HEK293 (cell line): ENCODE data around the gene CTSF.

Experiments
- CTCF ChIA-PET: fragments of 350-600 bp; formaldehyde crosslinking; extraction: SDS; loops from one replicate; lab custom pipeline; 2021; ENCODE audit warnings: antibody characterized with exemption; lab: Yijun Ruan, JAX
- POLR2A ChIA-PET: fragments of 300-600 bp; formaldehyde crosslinking; extraction: SDS; loops from one replicate; lab custom pipeline; 2020; ENCODE audit warnings: antibody characterized with exemption, inconsistent platforms; lab: Yijun Ruan, JAX
- H3K27ac ChIP-seq: fragments of 200-500 bp; sonication (Bioruptor generic); 2 replicates; pipeline ENCODE4 v1.5.1; 2014; ENCODE audit warnings: low read depth, low read length, control low read depth, inconsistent platforms; ENCODE audit errors: extremely low read depth
- H3K36me3 ChIP-seq, 2 experiments: fragments of 200-500 bp in 1 of 2; sonication (Bioruptor generic) in 1 of 2; 1 replicate in 1 of 2; 2 replicates in 1 of 2; pipeline ENCODE4 v1.5.1; 2014 to 2017; ENCODE audit warnings: inconsistent platforms in 2 of 2, low read length in 2 of 2; ENCODE audit not compliant: control insufficient read depth in 2 of 2, insufficient read depth in 1 of 2
- H3K4me1 ChIP-seq: fragments of 200-500 bp; sonication (Bioruptor generic); 2 replicates; pipeline ENCODE4 v1.5.1; 2014; ENCODE audit warnings: mild to moderate bottlenecking, low read length, inconsistent platforms; ENCODE audit not compliant: control insufficient read depth, insufficient read depth
- H3K4me3 ChIP-seq: 2 replicates; pipeline ENCODE4 v1.5.1; 2011; ENCODE audit warnings: low read depth, mild to moderate bottlenecking, control low read depth, low read length, moderate library complexity
- H3K9me3 ChIP-seq: fragments of 200-500 bp; sonication (Bioruptor generic); 2 replicates; pipeline ENCODE4 v1.5.1; 2014; ENCODE audit warnings: low read depth, low read length, inconsistent platforms; ENCODE audit not compliant: control insufficient read depth, insufficient read depth
- PRDM1 ChIP-seq: fragments of 450-650 bp; formaldehyde crosslinking; IDR thresholded peaks from 2 replicates; pipeline ENCODE4; 2016; ENCODE audit warnings: missing biosample characterization, missing genetic modification characterization
- SCRT1 ChIP-seq: fragments of 450-650 bp; formaldehyde crosslinking; IDR thresholded peaks from 2 replicates; pipeline ENCODE4 v1.5.1; 2016; ENCODE audit warnings: missing biosample characterization, missing genetic modification characterization, borderline replicate concordance
- TCF7L2 ChIP-seq: IDR thresholded peaks from 2 replicates; pipeline ENCODE4 v1.6.1; 2011; ENCODE audit warnings: low read depth, mild to moderate bottlenecking, inconsistent platforms, low read length, moderate library complexity, borderline replicate concordance
- ZBTB1 ChIP-seq: fragments of 450-650 bp; formaldehyde crosslinking; IDR thresholded peaks from 2 replicates; pipeline ENCODE4 v1.5.1; 2016; ENCODE audit warnings: missing biosample characterization, missing genetic modification characterization
- ZFP37 ChIP-seq: fragments of 450-650 bp; formaldehyde crosslinking; IDR thresholded peaks from 2 replicates; pipeline ENCODE4 v1.5.1; 2016; ENCODE audit warnings: missing biosample characterization, missing genetic modification characterization
- ZFP41 ChIP-seq: fragments of 450-650 bp; formaldehyde crosslinking; IDR thresholded peaks from 2 replicates; pipeline ENCODE4 v1.5.1; 2016; ENCODE audit warnings: missing biosample characterization, missing genetic modification characterization, borderline replicate concordance
- ZNF157 ChIP-seq: fragments of 450-650 bp; formaldehyde crosslinking; IDR thresholded peaks from 2 replicates; pipeline ENCODE4 v1.5.1; 2016; ENCODE audit warnings: missing biosample characterization, missing genetic modification characterization
- ZNF2 ChIP-seq: fragments of 450-650 bp; formaldehyde crosslinking; IDR thresholded peaks from 2 replicates; pipeline ENCODE4 v1.5.1; 2016; ENCODE audit warnings: missing biosample characterization, missing genetic modification characterization
- ZNF211 ChIP-seq: fragments of 450-650 bp; formaldehyde crosslinking; IDR thresholded peaks from 2 replicates; pipeline ENCODE4 v1.5.1; 2016; ENCODE audit warnings: low read depth, missing biosample characterization, missing genetic modification characterization
- ZNF214 ChIP-seq: fragments of 450-650 bp; formaldehyde crosslinking; IDR thresholded peaks from 2 replicates; pipeline ENCODE4 v1.5.1; 2017; ENCODE audit warnings: missing biosample characterization, mild to moderate bottlenecking, missing genetic modification characterization, borderline replicate concordance
- ZNF423 ChIP-seq: fragments of 450-650 bp; formaldehyde crosslinking; IDR thresholded peaks from 2 replicates; pipeline ENCODE4 v1.5.1; 2016; ENCODE audit warnings: missing biosample characterization, missing genetic modification characterization
- ZNF501 ChIP-seq: fragments of 450-650 bp; formaldehyde crosslinking; IDR thresholded peaks from 2 replicates; pipeline ENCODE4 v1.5.1; 2016; ENCODE audit warnings: missing biosample characterization, missing genetic modification characterization
- ZNF521 ChIP-seq: fragments of 450-650 bp; formaldehyde crosslinking; IDR thresholded peaks from 2 replicates; pipeline ENCODE4 v1.5.1; 2017; ENCODE audit warnings: missing biosample characterization, mild to moderate bottlenecking, missing genetic modification characterization
- ZNF555 ChIP-seq: fragments of 450-650 bp; formaldehyde crosslinking; conservative IDR thresholded peaks from 2 replicates; pipeline ENCODE4 v1.5.1; 2017; ENCODE audit warnings: missing biosample characterization, mild to moderate bottlenecking, missing genetic modification characterization, inconsistent platforms
- ZNF560 ChIP-seq: fragments of 450-650 bp; formaldehyde crosslinking; IDR thresholded peaks from 2 replicates; pipeline ENCODE4 v1.5.1; 2017; ENCODE audit warnings: missing biosample characterization, missing genetic modification characterization, borderline replicate concordance
- ZNF585B ChIP-seq: fragments of 450-650 bp; formaldehyde crosslinking; IDR thresholded peaks from 2 replicates; pipeline ENCODE4 v1.5.1; 2016; ENCODE audit warnings: missing biosample characterization, missing genetic modification characterization
- ZNF621 ChIP-seq: fragments of 450-650 bp; formaldehyde crosslinking; IDR thresholded peaks from 2 replicates; pipeline ENCODE4 v1.5.1; 2017; ENCODE audit warnings: missing biosample characterization, missing genetic modification characterization
- TF ChIP-seq, protein P1 (sequence below): fragments of 450-650 bp; formaldehyde crosslinking; IDR thresholded peaks from 2 replicates; pipeline ENCODE4 v1.5.1; 2016; ENCODE audit warnings: missing biosample characterization, missing genetic modification characterization
- TF ChIP-seq, protein P2 (sequence below): fragments of 450-650 bp; formaldehyde crosslinking; IDR thresholded peaks from 2 replicates; pipeline ENCODE4 v1.5.1; 2016; ENCODE audit warnings: missing biosample characterization, missing genetic modification characterization
- TF ChIP-seq, protein P3 (sequence below): fragments of 450-650 bp; formaldehyde crosslinking; IDR thresholded peaks from 2 replicates; pipeline ENCODE4 v1.5.1; 2016; ENCODE audit warnings: missing biosample characterization, missing genetic modification characterization
- TF ChIP-seq, protein P4 (sequence below): fragments of 450-650 bp; formaldehyde crosslinking; IDR thresholded peaks from 2 replicates; pipeline ENCODE4 v1.5.1; 2016; ENCODE audit warnings: missing biosample characterization, missing genetic modification characterization, borderline replicate concordance

Gene CTSF

DNA sequence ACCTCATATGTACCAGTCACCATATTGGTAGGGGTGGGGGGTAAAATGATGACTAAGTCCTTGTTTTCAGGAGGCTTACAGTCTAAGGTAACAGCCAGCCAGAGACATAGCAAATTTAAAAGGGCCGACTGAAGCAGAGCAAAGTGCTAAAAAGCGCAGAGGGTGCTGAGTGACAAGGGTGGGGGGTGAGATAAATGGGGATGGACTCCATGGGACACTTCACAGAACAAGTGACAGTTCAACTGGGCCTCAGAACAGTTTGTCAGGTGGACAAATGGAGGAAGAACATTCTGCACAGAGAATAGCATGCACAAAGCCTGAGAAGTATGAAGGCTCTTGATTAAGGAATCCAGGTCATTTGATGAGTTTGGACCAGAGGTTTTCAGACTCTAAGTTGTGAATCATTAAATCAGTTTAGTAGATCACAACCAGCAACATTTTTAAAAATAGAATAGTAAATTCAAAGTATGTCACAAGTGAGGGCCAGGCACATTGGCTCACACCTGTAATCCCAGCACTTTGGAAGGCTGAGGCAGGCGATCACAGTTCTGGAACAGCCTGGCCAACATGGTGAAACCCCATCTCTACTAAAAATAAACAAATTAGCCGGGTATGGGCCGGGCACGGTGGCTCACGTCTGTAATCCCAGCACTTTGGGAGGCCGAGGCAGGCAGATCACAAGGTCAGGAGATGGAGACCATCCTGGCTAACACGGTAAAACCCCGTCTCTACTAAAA is 43.9 kb downstream of the CTSF start (continued):
- no peak for TF ChIP-seq ZNF585B (tag by site-specific recombination)
- no peak for TF ChIP-seq ZNF560 (tag by site-specific recombination)
- TF ChIP-seq, protein P1, sequence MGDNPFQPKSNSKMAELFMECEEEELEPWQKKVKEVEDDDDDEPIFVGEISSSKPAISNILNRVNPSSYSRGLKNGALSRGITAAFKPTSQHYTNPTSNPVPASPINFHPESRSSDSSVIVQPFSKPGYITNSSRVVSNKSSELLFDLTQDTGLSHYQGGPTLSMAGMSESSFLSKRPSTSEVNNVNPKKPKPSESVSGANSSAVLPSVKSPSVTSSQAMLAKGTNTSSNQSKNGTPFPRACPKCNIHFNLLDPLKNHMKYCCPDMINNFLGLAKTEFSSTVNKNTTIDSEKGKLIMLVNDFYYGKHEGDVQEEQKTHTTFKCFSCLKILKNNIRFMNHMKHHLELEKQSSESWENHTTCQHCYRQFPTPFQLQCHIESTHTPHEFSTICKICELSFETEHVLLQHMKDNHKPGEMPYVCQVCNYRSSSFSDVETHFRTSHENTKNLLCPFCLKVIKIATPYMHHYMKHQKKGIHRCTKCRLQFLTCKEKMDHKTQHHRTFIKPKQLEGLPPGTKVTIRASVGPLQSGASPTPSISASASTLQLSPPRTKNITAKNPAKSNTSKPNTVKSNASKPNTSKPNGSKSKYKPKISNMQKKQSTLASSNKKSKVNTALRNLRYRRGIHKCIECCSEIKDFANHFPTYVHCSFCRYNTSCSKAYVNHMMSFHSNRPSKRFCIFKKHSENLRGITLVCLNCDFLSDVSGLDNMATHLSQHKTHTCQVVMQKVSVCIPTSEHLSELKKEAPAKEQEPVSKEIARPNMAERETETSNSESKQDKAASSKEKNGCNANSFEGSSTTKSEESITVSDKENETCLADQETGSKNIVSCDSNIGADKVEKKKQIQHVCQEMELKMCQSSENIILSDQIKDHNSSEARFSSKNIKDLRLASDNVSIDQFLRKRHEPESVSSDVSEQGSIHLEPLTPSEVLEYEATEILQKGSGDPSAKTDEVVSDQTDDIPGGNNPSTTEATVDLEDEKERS (tag by site-specific recombination) = no peak
- TF ChIP-seq ZNF214 (tag by site-specific recombination) = no peak
- TF ChIP-seq, all 188 proteins: peak for 0

DNA sequence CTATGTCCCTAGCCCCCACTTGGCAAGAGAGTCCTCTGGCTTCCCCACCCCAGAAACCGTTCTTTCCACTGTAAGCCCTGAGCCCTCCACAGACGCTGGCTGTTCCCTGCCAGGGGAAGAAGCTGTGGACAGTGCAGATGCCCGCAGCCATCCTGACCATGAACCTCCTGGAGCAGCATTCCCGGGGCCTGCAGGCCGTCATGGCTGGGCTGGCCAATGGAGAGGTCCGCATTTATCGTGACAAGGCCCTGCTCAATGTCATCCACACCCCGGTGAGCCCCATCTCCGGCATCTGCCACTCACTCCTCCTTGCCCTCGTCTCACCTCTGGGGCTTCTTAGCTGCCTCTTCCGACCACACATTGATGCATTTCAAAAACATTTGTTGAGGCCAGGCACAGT is 44.8 kb downstream of the CTSF start:
- no peak overlapping the region for H3K4me3 ChIP-seq
- TF ChIP-seq ZNF501 (no peak), ZNF521 (tag by site-specific recombination) (no peak), PRDM1 (tag by site-specific recombination) (no peak), ZFP37 (no peak), ZBTB1 (tag by site-specific recombination) (no peak), ZNF2 (tag by site-specific recombination) (no peak), ZNF423 (tag by site-specific recombination) (no peak), SCRT1 (no peak), ZNF157 (tag by site-specific recombination) (no peak), ZNF211 (tag by site-specific recombination) (no peak), ZNF555 (no peak), TCF7L2 (no peak), ZNF621 (tag by site-specific recombination) (no peak), ZFP41 (tag by site-specific recombination) (no peak)
- TF ChIP-seq, protein P2, sequence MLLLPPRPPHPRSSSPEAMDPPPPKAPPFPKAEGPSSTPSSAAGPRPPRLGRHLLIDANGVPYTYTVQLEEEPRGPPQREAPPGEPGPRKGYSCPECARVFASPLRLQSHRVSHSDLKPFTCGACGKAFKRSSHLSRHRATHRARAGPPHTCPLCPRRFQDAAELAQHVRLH (tag by site-specific recombination) = no peak
- TF ChIP-seq, protein P3, sequence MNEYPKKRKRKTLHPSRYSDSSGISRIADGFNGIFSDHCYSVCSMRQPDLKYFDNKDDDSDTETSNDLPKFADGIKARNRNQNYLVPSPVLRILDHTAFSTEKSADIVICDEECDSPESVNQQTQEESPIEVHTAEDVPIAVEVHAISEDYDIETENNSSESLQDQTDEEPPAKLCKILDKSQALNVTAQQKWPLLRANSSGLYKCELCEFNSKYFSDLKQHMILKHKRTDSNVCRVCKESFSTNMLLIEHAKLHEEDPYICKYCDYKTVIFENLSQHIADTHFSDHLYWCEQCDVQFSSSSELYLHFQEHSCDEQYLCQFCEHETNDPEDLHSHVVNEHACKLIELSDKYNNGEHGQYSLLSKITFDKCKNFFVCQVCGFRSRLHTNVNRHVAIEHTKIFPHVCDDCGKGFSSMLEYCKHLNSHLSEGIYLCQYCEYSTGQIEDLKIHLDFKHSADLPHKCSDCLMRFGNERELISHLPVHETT = no peak
- TF ChIP-seq, protein P4, sequence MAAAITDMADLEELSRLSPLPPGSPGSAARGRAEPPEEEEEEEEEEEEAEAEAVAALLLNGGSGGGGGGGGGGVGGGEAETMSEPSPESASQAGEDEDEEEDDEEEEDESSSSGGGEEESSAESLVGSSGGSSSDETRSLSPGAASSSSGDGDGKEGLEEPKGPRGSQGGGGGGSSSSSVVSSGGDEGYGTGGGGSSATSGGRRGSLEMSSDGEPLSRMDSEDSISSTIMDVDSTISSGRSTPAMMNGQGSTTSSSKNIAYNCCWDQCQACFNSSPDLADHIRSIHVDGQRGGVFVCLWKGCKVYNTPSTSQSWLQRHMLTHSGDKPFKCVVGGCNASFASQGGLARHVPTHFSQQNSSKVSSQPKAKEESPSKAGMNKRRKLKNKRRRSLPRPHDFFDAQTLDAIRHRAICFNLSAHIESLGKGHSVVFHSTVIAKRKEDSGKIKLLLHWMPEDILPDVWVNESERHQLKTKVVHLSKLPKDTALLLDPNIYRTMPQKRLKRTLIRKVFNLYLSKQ = no peak
- TF ChIP-seq, all 188 proteins: peak for 0
- H3K36me3 ChIP-seq = peaks cover 0 to 64% of the 10 kb centered on the region in 2 experiments; a peak in 2 of 3 replicates
- no peaks in the 10 kb centered on the region for H3K4me1 ChIP-seq
- H3K9me3 ChIP-seq = no peaks in the 10 kb centered on the region
- POLR2A ChIA-PET = no interaction called here
- no peak overlapping the region for H3K27ac ChIP-seq
- CTCF ChIA-PET = no interaction called here
